SKM-1 (cell line): ENCODE data around the gene SART3.

Experiments used
- DNase-seq: peaks from one replicate; lab custom pipeline; 2025; ENCODE audit not compliant: unreplicated experiment; lab: John Stamatoyannopoulos, UW

The SART3 gene, protein sequence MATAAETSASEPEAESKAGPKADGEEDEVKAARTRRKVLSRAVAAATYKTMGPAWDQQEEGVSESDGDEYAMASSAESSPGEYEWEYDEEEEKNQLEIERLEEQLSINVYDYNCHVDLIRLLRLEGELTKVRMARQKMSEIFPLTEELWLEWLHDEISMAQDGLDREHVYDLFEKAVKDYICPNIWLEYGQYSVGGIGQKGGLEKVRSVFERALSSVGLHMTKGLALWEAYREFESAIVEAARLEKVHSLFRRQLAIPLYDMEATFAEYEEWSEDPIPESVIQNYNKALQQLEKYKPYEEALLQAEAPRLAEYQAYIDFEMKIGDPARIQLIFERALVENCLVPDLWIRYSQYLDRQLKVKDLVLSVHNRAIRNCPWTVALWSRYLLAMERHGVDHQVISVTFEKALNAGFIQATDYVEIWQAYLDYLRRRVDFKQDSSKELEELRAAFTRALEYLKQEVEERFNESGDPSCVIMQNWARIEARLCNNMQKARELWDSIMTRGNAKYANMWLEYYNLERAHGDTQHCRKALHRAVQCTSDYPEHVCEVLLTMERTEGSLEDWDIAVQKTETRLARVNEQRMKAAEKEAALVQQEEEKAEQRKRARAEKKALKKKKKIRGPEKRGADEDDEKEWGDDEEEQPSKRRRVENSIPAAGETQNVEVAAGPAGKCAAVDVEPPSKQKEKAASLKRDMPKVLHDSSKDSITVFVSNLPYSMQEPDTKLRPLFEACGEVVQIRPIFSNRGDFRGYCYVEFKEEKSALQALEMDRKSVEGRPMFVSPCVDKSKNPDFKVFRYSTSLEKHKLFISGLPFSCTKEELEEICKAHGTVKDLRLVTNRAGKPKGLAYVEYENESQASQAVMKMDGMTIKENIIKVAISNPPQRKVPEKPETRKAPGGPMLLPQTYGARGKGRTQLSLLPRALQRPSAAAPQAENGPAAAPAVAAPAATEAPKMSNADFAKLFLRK

GRCh38 chr12:108560752-108561719 is at the start of gene SART3:
TSS of gene SART3 (minus strand) at chr12:108561173. CDS start at chr12:108561154, 19 bp downstream.
- DNase-seq: peak; percentile 54

DNA sequence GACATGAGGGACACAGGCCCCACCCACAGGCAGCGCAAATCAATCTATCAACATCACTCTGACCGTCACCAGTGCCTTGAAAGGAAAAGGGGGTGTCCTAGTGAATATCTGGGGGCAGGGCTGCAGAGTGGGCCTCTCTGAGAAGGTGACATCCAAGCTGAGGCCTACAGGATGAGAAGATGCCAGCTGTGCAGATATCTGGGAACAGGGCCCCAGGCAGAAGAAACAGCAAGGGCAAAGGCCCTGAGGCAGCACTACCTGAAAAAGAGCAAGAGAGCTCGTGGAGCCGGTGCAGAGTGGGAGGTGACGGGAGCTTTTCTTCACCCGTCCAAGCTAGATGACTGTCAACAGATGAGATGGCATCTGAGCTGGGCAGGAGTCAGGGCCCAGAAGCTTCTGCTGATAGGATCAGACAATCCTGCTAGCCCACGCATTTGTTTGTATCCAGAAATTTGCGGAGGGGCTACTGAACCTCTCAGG is 49.4 kb upstream of the SART3 start:
- no peak for DNase-seq

DNA sequence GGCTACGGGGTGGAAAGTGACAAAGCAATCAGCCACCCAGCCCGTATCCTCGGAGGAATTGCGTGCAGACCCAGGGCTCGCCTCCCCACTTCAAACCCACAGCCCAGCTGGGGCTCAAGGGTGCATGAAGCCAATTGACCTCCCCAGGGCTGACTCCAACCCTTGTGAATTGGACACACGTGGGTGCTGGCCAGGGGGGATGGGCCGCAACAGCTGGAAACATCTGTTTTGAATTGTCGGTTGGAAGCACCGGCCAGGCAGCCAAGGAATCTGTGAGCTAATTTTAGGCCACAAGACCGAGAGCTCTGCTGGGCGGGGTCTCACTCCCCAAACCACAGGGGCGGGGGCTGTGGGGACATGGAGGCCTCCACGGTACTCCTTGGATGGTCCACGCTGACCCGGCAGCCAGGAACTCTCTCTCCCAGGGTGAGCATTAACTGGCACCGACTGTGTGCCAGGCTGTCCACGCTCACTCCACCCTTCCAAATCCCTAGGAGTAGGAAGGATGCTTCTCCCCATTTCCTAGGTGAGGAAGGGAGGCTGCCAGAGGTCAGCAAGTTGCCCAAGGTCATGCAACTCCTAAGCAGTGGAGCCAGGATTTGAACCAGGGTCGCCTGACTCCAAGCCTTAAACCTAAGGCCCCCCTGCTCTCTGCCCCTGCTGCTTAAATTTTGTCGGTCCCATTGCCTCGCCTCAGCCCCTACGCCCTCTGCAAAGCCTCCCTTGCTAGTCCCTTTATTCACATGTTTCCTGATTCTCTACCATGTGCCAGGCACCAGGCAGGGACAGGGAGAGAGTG is 48.8 kb upstream of the SART3 start:
- DNase-seq: no peak

DNA sequence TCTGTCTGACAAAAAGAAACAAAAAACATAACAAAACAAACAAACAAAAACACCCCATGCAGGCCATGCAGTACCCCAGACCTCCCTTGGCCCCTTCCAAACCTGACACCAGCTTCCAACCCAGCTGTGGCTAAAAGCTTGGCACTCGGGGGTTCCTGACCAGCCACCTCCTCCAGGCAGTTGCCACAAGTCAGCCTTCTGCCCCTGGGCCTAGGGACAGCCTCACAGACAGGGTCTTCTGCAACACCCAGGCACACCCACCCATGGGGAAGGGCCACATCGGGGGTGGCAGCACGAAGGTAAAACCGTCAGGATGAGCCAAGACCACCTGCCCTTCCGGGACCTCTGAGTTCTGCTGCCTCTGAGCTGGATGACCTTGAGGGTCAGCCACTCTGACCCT is 47.6 kb upstream of the SART3 start:
- DNase-seq: no peak

- no peak for DNase-seq
These were observed 47.1 kb upstream of the SART3 start for GRCh38 chr12:108607981-108608600.

- DNase-seq: no peak
These were observed 45.5 kb upstream of the SART3 start for GRCh38 chr12:108606492-108606891.

DNA sequence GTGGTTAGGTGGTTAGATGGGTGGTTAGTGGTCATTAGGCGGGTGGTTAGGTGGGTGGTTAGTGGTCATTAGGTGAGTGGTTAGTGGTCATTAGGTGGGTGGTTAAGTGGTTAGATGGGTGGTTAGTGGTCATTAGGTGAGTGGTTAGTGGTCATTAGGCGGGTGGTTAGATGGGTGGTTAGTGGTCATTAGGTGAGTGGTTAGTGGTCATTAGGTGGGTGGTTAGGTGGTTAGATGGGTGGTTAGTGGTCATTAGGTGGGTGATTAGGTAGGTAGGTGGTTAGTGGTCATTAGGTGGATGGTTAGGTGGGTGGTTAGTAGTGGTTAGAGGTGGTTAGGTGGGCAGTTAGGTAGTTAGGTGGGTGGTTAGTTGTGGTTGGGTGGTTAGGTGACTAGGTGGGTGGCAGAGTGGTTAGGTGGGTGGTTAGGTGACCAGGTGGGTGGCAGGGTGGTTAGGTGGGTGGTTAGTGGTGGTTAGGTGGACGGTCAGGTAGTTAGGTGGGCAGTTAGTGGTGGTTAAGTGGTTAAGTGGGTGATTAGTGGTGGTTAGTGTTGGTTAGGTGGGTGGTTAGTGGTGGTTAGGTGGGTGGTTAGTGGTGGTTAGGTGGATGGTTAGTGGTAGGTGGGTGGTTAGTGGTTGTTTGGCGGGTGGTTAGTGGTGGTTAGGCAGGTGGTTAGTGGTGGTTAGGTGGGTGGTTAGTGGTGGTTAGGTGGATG is 44.9 kb upstream of the SART3 start:
- DNase-seq: no peak

DNA sequence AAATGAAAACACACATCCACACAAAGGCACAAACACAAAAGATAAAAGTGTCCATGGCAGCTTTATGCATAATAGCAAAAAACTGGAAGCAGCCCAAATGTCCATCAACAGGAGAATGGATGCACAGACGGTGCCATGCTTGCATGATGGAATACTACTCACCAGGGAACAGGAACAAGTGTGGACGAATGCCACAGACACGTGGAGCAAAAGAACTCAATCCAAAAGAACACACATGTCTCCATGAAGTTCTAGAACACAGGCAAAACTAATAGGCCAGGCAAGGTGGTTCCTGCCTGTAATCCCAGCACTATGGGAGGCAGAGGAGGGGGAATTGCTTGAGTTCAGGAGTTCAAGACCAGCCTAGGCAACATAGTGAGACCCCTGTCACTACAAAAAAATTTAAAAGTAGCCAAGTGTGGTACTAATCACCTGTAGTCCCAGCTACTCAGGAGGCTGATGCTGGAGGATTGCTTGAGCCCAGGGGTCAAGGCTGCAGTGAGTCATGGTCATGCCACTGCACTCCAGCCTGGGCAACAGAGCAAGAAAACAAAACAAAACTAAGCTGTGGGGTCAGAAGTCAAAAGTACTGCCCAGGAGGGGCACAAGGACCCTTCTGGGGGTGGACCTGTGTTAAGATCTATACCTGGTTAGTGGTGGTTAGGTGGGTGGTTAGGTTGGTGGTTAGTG is 44.2 kb upstream of the SART3 start:
- no peak for DNase-seq

DNA sequence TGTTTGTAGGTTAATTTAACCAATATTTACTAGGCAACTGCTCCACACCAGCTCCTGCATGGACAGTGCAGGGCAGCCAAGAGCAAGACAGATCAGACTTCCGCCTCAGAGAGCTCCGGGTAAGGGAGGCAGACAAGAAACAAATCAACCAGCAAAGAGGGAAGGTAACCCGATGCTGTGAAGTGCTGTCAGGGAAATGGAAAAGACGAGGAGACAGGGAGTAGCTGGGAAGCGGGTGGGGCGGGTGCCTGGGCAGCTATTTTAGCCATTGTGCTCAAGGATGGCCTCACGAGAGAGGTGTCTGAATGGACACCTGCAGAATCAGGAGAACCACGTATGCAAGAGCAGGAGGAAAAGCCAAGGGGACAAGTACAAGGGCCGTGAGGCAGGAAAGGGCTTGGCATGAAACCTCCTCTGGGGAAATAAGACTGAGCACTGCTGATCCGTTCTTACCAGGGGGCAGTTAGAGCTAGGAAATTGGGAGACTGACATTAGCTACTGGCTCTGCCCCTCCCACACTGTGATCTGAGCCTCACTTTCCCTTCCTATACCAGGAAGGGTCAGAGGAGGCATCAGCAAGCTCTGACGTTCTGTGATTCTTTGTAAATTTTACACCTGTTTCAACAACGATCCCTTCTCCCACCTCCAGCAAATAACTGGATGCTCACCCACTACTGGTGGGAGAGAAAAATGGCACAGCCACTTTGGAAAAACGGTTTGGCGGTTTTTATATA is 43.4 kb upstream of the SART3 start:
- no peak for DNase-seq

DNA sequence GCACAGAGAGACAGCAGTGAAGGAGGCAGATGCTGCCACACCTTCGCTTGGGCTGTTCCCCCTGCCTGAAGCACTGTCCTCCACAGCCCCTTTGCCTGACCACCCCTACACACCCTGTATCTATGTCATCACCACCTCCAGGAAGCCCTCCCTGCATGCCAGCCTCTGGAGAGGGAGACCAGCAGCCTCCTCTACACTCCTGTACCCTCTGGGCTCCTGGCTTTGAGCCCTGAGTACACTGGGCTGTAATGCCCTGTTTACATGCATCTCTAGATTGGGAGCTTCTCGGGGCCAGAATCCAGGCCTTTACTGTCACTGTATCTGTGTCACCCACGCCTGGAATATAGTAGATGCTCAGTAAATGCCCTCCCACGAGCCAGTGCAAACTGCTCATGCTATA is 42.8 kb upstream of the SART3 start:
- DNase-seq: no peak

- DNase-seq: no peak
These were observed 42.2 kb upstream of the SART3 start for GRCh38 chr12:108602976-108603704.

GRCh38 chr12:108602209-108602705 is 41.3 kb upstream of the SART3 start:
- no peak for DNase-seq

GRCh38 chr12:108600702-108601007 is 39.7 kb upstream of the SART3 start:
- DNase-seq: no peak

- no peak for DNase-seq
These were observed 39.2 kb upstream of the SART3 start for GRCh38 chr12:108599948-108600701.

GRCh38 chr12:108599541-108599940 is 38.6 kb upstream of the SART3 start:
- DNase-seq: no peak
